GM19035 (cell line): ENCODE measurements around the gene MTX3.

Experiments
- ATAC-seq: cut with Tn5 transposase; IDR thresholded peaks from one replicate; pipeline ENCODE4 v1.9.1; 2021; ENCODE audit not compliant: unreplicated experiment

MTX3 gene

GRCh38 chr5:79983618-79984017 is 7.4 kb downstream of the MTX3 start:
- ATAC-seq: no peak

- ATAC-seq: no peak
Observed at GRCh38 chr5:79982136-79982535, 8.9 kb downstream of the MTX3 start.

DNA sequence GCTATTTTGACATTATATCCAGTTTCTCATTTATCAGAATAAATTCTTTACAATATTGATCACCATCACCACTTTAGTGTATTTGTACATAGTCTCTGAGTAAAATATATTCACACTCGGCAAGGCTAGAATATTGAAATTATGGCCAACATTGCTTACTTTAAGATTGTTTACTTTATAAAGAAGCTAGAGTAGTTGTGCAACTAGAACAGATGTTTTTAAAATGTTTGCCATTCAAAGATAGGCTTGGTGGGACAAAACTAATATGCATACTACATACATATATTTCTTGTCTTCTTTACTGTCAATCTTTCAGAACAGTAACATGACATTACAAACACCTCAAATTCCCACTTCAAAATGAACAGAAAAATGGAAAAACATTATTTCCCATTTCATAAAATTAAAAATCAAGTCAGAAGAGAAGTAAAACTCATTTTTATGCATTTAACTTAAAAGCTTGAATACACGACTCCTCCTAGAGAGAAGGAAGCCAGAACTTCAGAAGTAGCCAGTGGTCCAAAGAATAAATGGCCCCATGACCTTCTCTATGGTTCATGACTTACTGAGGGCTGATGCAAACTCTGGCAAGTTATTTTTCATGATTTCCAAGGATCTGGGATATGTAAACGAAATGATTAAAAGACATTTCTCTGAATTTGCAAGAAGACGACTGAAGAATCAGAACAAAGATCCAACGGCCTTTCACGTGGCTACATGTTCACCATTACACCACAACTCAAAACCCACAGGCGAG is 14.1 kb downstream of the MTX3 start:
- ATAC-seq: no peak

- no peak for ATAC-seq
Observed at GRCh38 chr5:79975422-79975821, 15.6 kb downstream of the MTX3 start.

DNA sequence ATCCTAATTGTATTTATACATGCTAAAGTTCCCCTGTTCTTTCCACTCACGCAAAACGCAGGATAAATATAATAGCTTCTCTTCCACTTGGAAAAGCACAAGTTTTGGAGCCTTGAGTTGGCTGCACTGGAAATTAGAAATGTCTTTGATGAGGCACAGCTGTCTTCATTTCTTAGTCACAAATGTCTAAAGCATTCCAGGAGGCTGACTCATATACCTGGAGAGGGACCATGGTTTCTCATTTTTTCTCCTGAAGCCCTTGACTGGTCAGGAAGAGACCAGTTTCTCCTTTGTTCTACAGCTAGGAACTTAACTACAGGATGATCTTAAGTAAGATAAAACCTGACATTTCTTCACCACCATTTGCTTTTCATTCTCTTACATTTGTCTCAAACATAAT is 16.2 kb downstream of the MTX3 start:
- no peak for ATAC-seq

GRCh38 chr5:79973996-79974395 is 17.1 kb downstream of the MTX3 start:
- ATAC-seq: no peak

GRCh38 chr5:79973511-79973910 is 17.6 kb downstream of the MTX3 start:
- ATAC-seq: no peak

DNA sequence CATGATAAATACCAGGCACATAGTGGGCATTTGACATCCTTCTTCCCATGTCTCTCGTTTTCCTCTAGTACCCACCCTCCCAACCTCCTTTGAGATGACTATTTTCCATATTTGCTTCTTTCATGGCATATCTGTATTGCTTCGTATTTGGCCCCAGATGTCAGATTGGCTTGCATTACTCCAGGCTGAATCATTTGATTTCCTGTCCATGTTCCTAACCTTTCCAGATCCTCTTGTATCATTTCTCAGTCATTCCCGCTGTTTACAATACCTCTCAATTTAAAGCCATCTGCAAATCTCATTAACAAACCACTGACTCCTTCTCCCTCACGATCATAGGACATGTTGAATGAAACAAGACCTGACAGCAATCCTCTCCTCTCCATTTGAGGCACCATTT is 19.9 kb downstream of the MTX3 start:
- no peak for ATAC-seq

- no peak for ATAC-seq
Observed at GRCh38 chr5:79966448-79966847, 24.6 kb downstream of the MTX3 start.

- ATAC-seq: no peak
Observed at GRCh38 chr5:79964136-79964535, 26.9 kb downstream of the MTX3 start.

DNA sequence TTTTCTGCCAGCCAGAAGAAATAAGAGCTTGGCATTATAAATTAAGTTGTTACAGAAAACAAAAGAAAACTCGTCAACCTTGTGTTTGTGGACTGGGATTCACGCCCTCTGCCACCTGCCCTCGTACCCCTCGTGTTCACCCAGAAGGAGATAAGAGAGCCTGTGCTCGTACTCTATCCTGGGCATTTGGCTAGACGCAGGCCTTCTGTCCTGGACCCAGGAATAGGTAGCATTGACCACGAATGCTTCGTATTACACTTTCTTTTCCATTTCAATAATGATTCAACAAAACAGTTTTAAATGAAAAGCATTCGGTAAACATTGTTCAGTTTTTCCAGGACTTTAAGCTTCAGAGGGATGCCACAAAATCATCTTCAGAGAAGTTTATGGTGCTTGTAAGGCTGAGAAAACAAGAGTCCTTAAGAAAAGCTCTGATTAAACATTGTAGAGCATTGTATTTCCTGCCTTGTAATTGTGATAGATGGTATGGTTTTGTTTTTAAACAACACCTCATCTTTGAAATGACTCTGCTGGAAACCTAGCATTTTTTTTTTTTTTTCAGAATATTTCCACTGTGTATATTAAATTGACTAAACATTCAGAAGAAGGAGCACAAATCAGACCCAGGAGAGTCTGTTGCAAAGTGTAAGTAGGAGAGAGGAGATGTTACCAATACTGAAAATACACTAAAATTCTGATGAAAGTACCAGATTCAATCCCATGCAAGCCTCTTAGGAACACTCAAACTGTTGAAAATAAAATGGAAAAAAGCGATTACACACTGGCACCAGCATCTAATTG is 27.6 kb downstream of the MTX3 start:
- ATAC-seq: no peak

GRCh38 chr5:79962575-79963222 is 28.4 kb downstream of the MTX3 start:
- ATAC-seq: no peak

DNA sequence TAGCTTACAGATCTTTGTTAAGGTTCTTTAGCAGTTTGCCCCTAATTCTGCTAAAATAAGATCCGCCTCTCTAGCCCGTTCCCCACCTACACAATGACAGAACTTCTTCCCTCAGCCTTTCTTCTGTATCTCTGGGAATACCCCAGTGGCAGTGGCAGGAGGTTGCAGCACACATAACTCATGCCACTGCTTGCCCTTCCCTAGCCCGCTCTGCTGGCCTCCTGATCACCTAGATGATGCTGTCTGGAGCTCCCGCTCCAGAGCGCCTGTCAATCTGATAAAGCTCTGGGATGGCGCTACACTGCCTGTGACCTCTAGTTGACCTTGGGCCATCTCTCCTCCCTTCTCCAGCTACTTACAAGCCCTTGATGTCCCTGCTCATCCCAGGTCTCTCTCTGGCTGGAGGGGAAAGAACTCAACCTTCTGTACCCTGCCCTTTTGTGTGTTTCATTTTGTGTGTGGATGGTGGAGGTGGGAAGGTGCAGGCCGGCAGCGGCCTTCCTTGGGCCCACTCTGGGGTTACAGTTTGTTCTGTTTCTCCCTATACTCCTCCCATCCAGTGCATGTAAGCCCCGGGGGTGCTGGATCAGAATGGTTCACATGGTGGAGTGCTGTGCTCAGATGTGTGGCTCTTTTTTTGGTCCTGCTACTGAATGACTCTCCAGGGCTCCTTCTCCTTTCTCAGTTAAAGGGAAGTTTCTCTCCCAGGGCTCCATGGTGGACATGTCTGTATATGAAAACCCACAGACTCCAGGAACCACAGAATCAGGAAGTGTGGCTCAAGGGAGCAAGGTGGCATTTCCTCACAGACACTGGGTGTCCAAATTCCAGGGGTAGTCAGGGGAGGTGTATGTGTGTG is 29.1 kb downstream of the MTX3 start:
- ATAC-seq: no peak

DNA sequence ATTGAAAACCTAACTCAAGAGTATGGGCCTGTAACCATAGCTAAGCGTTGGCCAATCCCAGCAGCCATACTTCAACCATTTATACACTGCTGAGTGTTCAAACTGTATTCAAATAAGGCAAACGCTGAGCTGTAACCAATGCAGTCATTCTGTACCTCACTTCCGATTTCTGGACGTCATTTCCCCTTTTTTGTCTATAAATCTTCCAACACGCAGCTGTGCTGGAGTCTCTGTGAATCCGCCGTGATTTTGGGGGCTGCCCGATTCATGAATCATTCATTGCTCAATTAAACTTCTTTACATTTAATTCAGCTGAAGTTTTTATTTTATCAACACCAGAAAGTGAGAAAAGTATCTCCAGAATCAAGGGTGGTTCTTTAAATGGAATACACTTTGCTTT is 31.7 kb downstream of the MTX3 start:
- no peak for ATAC-seq

DNA sequence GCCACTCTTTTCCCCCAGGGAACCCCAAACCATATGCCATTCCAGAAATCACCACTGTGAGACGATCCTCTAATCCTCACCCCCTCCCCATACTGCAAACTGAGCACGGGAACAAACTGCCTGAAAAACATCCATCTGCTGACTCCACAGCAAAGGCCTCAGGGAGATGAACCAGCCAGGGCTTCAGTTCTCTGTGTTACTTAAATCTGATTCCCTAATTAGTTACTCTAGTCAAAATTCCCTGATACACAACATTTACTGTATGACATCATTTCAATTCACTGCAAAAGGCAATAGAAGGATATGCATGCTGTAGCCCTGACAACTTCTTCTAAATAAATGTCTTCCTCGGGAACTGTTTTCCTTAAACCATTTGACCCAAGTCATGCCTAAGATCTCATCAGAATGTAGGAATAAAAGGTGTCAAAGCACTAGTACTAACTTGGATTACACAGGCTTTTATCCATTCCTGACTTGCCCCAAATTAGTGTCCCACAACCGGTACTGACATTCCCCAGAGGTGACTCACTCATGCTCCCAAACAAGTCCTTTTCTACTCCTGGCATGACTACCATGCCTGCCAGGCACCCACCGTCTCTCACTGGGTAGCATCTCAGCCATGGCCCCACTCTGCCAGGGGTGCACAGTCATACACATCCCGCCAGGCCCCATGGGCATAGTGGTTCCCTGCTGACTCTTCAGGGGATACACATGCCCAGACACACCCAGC is 35.0 kb downstream of the MTX3 start:
- ATAC-seq: no peak

DNA sequence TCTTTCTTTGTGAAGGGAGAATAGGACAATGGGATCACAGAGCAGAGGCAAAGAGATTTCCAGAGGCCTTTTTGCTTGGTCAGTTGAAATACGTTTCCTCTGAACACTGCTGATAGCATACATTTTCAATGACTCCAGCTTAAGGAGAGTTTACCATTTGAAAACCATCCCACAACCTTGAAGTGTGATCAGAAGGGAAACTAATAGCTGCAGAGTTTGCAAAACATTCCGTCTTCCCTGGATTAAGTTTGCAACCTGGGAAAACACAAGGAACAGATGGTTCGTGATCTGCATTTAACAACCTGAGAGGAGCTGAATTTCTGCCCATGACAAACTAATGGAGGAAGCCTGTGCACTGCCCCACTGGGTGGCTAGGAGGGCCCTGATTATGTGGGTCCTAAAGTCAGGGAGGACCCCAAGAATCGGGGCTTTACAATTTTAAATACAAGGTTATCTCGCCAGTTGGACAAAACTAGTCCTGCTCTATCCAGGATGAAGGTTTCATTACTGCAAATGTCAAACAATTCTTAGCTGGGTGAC is 35.6 kb downstream of the MTX3 start:
- no peak for ATAC-seq

- ATAC-seq: no peak
Observed at GRCh38 chr5:79954620-79955019, 36.4 kb downstream of the MTX3 start.

- ATAC-seq: no peak
Observed at GRCh38 chr5:79947567-79947966, 43.5 kb downstream of the MTX3 start.

DNA sequence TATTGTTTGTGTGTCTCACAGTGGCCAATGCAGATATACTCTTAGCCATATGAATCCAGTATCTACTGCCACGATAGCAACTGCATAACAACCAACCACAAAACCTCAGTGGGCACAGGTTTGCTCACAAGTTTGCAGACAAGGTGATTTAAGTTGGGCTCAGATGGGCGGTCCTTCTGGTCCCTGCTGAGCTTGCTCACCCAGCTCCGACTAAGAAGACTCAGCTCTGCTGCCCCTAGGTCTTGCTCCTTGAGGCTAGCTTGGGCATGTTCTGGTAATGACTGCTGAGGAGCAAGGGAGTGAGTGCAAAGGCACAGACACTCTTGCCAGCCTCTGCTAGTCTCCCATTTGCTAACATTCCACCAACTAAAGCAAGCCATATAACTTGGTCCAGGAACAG is 52.6 kb downstream of the MTX3 start:
- ATAC-seq: no peak

GRCh38 chr5:79936646-79937216 is 54.3 kb downstream of the MTX3 start:
- no peak for ATAC-seq
